Activated CD8-positive, alpha-beta T cell treated with anti-CD3 and anti-CD28 coated beads for 36 hours (primary cell): ENCODE results near the gene CDK5RAP3. TPM values are rescaled to one million over a fixed set of nuclear protein-coding genes. Genes with fewer than 3 reads are reported as not detected.

ENCODE experiments used
- ATAC-seq: fragments of 200-7000 bp; cut with Tn5 transposase; one replicate; pipeline ENCODE4 v1.10.0; 2021; ENCODE audit warnings: mild to moderate bottlenecking, moderate library complexity
- CTCF ChIA-PET: fragments of 350-600 bp; sonication (Branson Sonifier 250); formaldehyde crosslinking; loops from one replicate; lab custom pipeline; 2021; ENCODE audit warnings: antibody characterized with exemption; lab: Charles Lee
- POLR2A ChIA-PET: fragments of 350-600 bp; sonication (Branson Sonifier 250); formaldehyde crosslinking; loops from one replicate; lab custom pipeline; 2021; ENCODE audit warnings: antibody characterized with exemption; lab: Charles Lee
- DNase-seq: peaks from one replicate; pipeline ENCODE4 v3.0.0-alpha.2; 2020
- H3K27ac Mint-ChIP-seq: one replicate; pipeline ENCODE4 v1.8.0; 2021; ENCODE audit warnings: mild to moderate bottlenecking, mixed read lengths
- H3K27me3 Mint-ChIP-seq: one replicate; pipeline ENCODE4 v1.8.0; 2021; ENCODE audit warnings: mixed read lengths
- H3K36me3 Mint-ChIP-seq: one replicate; pipeline ENCODE4 v1.8.0; 2021; ENCODE audit warnings: low read depth, mixed read lengths
- H3K4me1 Mint-ChIP-seq: one replicate; pipeline ENCODE4 v1.8.0; 2021; ENCODE audit warnings: low read depth, mixed read lengths
- H3K4me3 Mint-ChIP-seq: one replicate; pipeline ENCODE4 v1.8.0; 2021; ENCODE audit warnings: mild to moderate bottlenecking, moderate library complexity, mixed read lengths
- H3K9me3 Mint-ChIP-seq: one replicate; pipeline ENCODE4 v1.8.0; 2021; ENCODE audit warnings: mixed read lengths
- intact Hi-C: fragments of 100-400 bp; cut with micrococcal nuclease; formaldehyde crosslinking; loops from one replicate; pipeline ENCODE4 v1.10.0; 2022
- total RNA-seq, 2 experiments: library from RNA; stranded (reverse); gene quantifications; one replicate each; pipeline ENCODE4 v1.2.3, GENCODE V29; 2021
- TF ChIP-seq, protein P1 (sequence below): fragments of 200-600 bp; IDR thresholded peaks from one replicate; pipeline ENCODE4 v1.8.0; 2022; ENCODE audit warnings: antibody characterized with exemption, mild to moderate bottlenecking

Gene CDK5RAP3
- total RNA-seq, 2 experiments from 2014 or later: 161 to 171 TPM

DNA sequence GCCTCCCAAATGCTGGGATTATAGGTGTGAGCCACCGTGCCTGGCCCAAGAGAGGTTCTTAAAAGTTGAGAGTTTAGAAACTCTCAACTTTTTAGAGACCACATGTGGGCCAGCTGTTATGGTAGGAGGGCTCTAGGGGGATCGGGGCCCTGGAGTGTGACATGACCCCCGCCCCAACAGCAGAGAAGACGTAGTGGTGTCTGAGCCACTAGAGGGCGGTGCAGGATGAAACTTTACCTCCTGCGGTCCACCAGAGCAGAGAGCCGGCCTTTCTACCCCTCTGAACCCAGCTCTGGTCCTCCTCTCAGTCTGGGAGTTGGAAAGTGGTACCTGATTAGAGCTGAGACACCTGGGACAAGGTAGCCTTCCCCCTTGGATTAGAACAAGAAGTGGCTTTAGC lies 7.4 kb downstream of the CDK5RAP3 start:
- CTCF ChIA-PET: interaction anchor here (0.7 to 4.7 kb wide), 19 partner anchors 8 to 151 kb away, joined by 3 to 49 read pairs (median 5); partner anchors contain the start of genes CDK5RAP3 and PRR15L
- peaks cover 41% of the 10 kb centered on the region for H3K36me3 Mint-ChIP-seq
- intact Hi-C loops: no loop called here
- no peak overlapping the region for H3K27ac Mint-ChIP-seq
- H3K9me3 Mint-ChIP-seq: no peaks in the 10 kb centered on the region
- no peaks in the 10 kb centered on the region for H3K27me3 Mint-ChIP-seq
- POLR2A ChIA-PET: interaction anchor here (0.7 to 0.9 kb wide), 2 partner anchors 8 to 782 kb away, joined by 3 to 4 read pairs; partner anchors contain the start of gene CDK5RAP3
- H3K4me1 Mint-ChIP-seq: no peaks in the 10 kb centered on the region
- no peak overlapping the region for H3K4me3 Mint-ChIP-seq
- TF ChIP-seq, protein P1, sequence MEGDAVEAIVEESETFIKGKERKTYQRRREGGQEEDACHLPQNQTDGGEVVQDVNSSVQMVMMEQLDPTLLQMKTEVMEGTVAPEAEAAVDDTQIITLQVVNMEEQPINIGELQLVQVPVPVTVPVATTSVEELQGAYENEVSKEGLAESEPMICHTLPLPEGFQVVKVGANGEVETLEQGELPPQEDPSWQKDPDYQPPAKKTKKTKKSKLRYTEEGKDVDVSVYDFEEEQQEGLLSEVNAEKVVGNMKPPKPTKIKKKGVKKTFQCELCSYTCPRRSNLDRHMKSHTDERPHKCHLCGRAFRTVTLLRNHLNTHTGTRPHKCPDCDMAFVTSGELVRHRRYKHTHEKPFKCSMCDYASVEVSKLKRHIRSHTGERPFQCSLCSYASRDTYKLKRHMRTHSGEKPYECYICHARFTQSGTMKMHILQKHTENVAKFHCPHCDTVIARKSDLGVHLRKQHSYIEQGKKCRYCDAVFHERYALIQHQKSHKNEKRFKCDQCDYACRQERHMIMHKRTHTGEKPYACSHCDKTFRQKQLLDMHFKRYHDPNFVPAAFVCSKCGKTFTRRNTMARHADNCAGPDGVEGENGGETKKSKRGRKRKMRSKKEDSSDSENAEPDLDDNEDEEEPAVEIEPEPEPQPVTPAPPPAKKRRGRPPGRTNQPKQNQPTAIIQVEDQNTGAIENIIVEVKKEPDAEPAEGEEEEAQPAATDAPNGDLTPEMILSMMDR: peak; percentile 61
- DNase-seq (peak; percentile 68), ATAC-seq (peak; percentile 84)

DNA sequence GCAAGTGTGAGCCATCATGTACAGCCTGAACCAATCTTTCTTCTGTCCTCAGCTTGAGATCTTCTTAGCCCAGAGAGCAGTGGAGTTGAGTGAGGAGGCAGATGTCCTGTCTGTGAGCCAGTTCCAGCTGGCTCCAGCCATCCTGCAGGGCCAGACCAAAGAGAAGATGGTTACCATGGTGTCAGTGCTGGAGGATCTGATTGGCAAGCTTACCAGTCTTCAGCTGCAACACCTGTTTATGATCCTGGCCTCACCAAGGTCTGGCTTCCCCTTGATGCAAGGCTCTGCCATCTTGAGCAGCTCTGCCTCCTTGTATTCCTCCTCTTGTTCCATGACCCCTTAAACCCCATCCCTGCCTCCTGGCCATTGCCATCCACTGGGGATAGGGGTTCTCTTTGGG lies 9.6 kb downstream of the CDK5RAP3 start:
- Mint-ChIP-seq H3K9me3 (no peaks in the 10 kb centered on the region), H3K4me1 (no peaks in the 10 kb centered on the region), H3K4me3 (no peak overlapping the region), H3K36me3 (peaks cover 44% of the 10 kb centered on the region), H3K27ac (no peak overlapping the region), H3K27me3 (no peaks in the 10 kb centered on the region)
- TF ChIP-seq, protein P1: no peak
- ChIA-PET POLR2A (no interaction called here), CTCF (interaction anchor here (4.0 to 4.7 kb wide), 2 partner anchors 10 to 38 kb away, joined by 19 to 49 read pairs; partner anchors contain the start of gene CDK5RAP3)
- intact Hi-C loops: no loop called here
- DNase-seq (no peak), ATAC-seq (no peak)

DNA sequence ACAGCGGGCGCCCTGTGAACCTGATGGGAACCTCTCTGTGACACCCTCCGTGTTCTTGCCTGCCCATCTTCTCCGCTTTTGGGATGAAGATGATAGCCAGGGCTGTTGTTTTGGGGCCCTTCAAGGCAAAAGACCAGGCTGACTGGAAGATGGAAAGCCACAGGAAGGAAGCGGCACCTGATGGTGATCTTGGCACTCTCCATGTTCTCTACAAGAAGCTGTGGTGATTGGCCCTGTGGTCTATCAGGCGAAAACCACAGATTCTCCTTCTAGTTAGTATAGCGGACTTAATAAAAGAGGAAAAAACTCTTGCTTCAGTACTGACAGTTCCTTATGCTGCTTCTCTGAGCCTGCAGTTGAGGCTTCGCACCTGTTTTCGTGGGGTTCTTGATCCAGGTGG lies 10.5 kb downstream of the CDK5RAP3 start:
- Mint-ChIP-seq H3K4me1 (no peaks in the 10 kb centered on the region), H3K9me3 (no peaks in the 10 kb centered on the region), H3K4me3 (no peak overlapping the region), H3K27ac (no peak overlapping the region), H3K36me3 (peaks cover 40% of the 10 kb centered on the region), H3K27me3 (no peaks in the 10 kb centered on the region)
- no peak for DNase-seq
- ChIA-PET POLR2A (no interaction called here), CTCF (interaction anchor here (0.9 to 4.7 kb wide), 5 partner anchors 11 to 60 kb away, joined by 3 to 49 read pairs (median 3); partner anchors contain the start of gene CDK5RAP3)
- intact Hi-C loops: no loop called here
- TF ChIP-seq, protein P1: no peak
- no peak for ATAC-seq

DNA sequence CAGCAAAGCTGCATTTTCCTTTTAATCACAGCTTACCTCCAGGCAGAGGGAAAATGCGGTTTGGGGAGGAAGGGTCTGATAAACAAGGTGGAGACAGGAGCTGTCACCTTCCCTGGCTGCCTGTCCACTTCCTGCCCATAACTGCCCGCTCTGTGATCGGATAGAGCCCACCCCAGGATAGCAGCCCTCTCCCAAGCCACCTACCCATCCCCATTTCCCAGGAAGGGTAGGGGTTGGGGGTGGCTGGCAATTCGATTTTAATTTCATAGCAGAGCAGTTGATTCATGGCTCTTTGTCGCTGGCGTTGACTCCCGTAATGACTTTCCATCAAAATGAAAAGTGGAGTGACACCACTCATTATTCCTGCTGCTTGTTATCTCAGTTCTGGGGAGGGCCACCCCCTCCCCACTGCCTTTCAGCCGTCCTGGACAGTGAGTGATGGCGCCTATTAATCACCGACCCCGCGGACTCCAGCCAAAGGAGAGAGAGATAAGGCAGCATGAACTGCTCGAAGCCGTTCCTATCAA lies 11.2 kb downstream of the CDK5RAP3 start:
- Mint-ChIP-seq H3K36me3 (peaks cover 35% of the 10 kb centered on the region), H3K9me3 (no peaks in the 10 kb centered on the region), H3K27me3 (no peaks in the 10 kb centered on the region), H3K4me3 (no peak overlapping the region), H3K4me1 (no peaks in the 10 kb centered on the region), H3K27ac (no peak overlapping the region)
- ATAC-seq: no peak
- intact Hi-C loops: no loop called here
- ChIA-PET CTCF (interaction anchor here (0.9 to 4.7 kb wide), 6 partner anchors 11 to 61 kb away, joined by 3 to 49 read pairs (median 4); partner anchors contain the start of gene CDK5RAP3), POLR2A (interaction anchor here (1.3 kb wide), 1 partner anchor 11 kb away, joined by 4 read pairs; the partner anchor contains the start of gene CDK5RAP3)
- TF ChIP-seq, protein P1: no peak
- no peak for DNase-seq
